Immature natural killer cell (primary cell): Measurements from ENCODE around the gene PTPRG. TPM values are rescaled to one million over a fixed set of nuclear protein-coding genes. Genes with fewer than 3 reads are reported as not detected.
"Not testable (repeated sequence)": the region's sequence is repeated elsewhere in the genome, so short reads cannot be mapped to it uniquely, and the experiment has no call there.

Experiments
- DNase-seq, 3 donors: peaks; one replicate each; pipeline ENCODE4 v3.0.0; 2022; ENCODE audit warnings: mixed read lengths in 1 of 3
- H3K27ac Mint-ChIP-seq, 6 donors: one replicate each; pipeline ENCODE4 v1.8.0; 2020; ENCODE audit warnings: mixed read lengths in 6 of 6, mild to moderate bottlenecking in 5 of 6, inconsistent platforms in 4 of 6, moderate library complexity in 3 of 6
- H3K27me3 Mint-ChIP-seq, 3 donors: one replicate each; pipeline ENCODE4 v1.8.0; 2020 to 2021; ENCODE audit warnings: low read depth in 3 of 3, mild to moderate bottlenecking in 3 of 3, mixed read lengths in 3 of 3, moderate library complexity in 3 of 3, inconsistent platforms in 1 of 3
- H3K36me3 Mint-ChIP-seq, 3 donors: one replicate each; pipeline ENCODE4 v1.8.0; 2020; ENCODE audit warnings: mixed read lengths in 3 of 3, inconsistent platforms in 2 of 3, mild to moderate bottlenecking in 2 of 3
- H3K4me1 Mint-ChIP-seq, 2 donors: one replicate each; pipeline ENCODE4 v1.8.0; 2020; ENCODE audit warnings: inconsistent platforms in 2 of 2, mild to moderate bottlenecking in 2 of 2, mixed read lengths in 2 of 2, moderate library complexity in 1 of 2
- H3K4me3 Mint-ChIP-seq, 5 donors: one replicate each; pipeline ENCODE4 v1.8.0; 2020; ENCODE audit warnings: mild to moderate bottlenecking in 5 of 5, mixed read lengths in 5 of 5, inconsistent platforms in 3 of 5, moderate library complexity in 3 of 5
- H3K9me3 Mint-ChIP-seq, 6 donors: one replicate each; pipeline ENCODE4 v1.8.0; 2020; ENCODE audit warnings: mild to moderate bottlenecking in 6 of 6, mixed read lengths in 6 of 6, inconsistent platforms in 4 of 6, moderate library complexity in 3 of 6
- polyA plus RNA-seq, 3 donors: library from polyadenylated mRNA; unstranded; fragments of 300-500 nt; fragmentation: Illumina TruSeq; gene quantifications; one replicate each; pipeline ENCODE4 v1.2.3, GENCODE V29; 2021

The PTPRG gene
- polyA plus RNA-seq, 3 donors from 2014 or later, result 0.13 TPM; not detected in 2

DNA sequence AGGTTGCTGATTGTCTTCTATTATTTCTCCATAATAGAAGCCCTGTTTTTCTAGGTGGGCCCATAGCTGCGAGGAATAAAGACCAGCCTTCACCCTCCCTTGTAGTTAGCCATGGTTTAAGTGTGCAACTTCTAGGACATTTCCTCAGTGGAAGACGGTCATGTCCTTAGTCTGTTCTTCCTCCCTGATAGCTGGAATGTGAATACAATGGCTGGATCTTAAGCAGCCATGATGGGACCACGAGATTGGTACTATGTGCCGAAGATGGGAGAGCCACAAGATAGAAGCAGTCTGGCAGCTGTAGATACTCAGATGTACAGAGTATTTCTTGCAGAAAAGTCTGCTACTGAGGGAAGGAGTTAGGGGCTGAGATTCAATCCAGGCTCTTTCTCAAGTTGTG is 152.9 kb downstream of the PTPRG start:
- Mint-ChIP-seq H3K4me3 (no peak overlapping the region), H3K9me3 (peaks cover 0 to 8% (median under 1%) of the 10 kb centered on the region in 6 donors)

GRCh38 chr3:61715886-61716527 is 154.6 kb downstream of the PTPRG start:
- H3K36me3 Mint-ChIP-seq, result no peaks in the 10 kb centered on the region
- DNase-seq, result no peak
- peaks cover 0 to 8% (median 2%) of the 10 kb centered on the region in 6 donors for H3K9me3 Mint-ChIP-seq
- no peak overlapping the region for H3K4me3 Mint-ChIP-seq
- peaks cover 0 to 1% (median 0%) of the 10 kb centered on the region in 3 donors for H3K27me3 Mint-ChIP-seq
- no peak overlapping the region for H3K27ac Mint-ChIP-seq
- no peaks in the 10 kb centered on the region for H3K4me1 Mint-ChIP-seq

More for the DNA sequence above, 152.9 kb downstream of the PTPRG start:
- Mint-ChIP-seq H3K27ac (no peak overlapping the region), H3K36me3 (no peaks in the 10 kb centered on the region), H3K4me1 (no peaks in the 10 kb centered on the region), H3K27me3 (peaks cover 0 to 3% (median 0%) of the 10 kb centered on the region in 3 donors)
- DNase-seq, result no peak

GRCh38 chr3:61716693-61717092 is 155.3 kb downstream of the PTPRG start:
- H3K9me3 Mint-ChIP-seq, H3K36me3 Mint-ChIP-seq, DNase-seq, H3K4me3 Mint-ChIP-seq, H3K27me3 Mint-ChIP-seq, H3K27ac Mint-ChIP-seq, H3K4me1 Mint-ChIP-seq: not testable (repeated sequence)

DNA sequence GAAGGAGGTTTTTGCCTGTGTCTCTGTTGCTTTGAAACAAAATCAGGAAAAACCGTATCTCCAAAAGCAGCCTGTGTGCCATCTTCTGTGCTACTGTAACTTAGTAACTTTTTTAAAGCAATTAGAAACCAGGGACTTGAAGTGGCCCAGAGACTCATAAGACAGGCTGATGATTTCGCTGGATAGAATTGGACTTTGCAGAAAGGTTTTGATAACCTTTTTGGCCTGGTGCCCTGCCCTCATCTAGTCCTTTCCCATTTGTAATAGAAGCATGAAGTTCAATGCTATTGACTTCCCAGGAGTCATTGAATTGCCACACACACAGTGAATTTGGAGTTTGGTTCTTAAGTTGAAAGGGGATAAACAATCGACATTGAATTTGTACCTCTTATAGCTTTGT is 157.2 kb downstream of the PTPRG start:
- no peak for DNase-seq

DNA sequence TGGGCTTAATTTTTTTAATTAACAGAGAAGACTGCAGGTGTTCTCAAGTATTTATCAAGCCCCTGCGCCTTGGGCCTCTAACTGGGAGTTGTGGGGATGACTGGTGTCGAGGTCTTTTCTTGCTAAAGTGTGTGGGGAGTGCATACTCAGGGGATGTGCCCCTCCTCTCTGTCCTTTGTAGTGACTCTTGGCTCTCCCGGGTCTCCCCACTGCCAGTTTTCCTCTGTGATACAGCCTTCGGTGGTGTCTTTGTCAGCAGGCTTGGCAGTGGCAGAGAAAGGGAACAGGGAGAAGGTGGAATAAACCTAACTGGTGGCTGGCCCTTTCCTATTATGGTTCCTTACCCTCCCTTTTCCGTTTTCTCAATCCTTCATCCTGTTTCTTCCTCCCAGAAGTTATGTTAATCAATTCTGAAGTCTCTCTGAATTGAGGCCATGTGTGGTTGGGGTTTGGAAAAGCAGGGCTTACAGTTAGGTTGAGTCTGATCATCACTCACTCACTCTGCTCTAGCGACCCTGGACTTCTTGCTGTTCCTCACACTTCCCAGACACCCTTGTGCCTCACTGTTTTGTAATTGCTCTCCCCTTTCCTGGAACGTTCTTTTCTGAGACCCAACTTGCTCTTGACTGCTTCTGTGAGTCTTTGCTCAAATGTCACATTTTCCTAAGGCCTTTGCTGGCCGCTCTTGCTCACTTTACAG is 158.1 kb downstream of the PTPRG start:
- H3K4me1 Mint-ChIP-seq, result no peaks in the 10 kb centered on the region
- H3K9me3 Mint-ChIP-seq, result peaks cover 0 to 9% (median 2%) of the 10 kb centered on the region in 6 donors
- no peaks in the 10 kb centered on the region for H3K36me3 Mint-ChIP-seq
- H3K4me3 Mint-ChIP-seq, result no peak overlapping the region
- DNase-seq, result no peak
- peaks cover 0 to 1% (median 0%) of the 10 kb centered on the region in 3 donors for H3K27me3 Mint-ChIP-seq
- no peak overlapping the region for H3K27ac Mint-ChIP-seq

More for the DNA sequence above, 157.2 kb downstream of the PTPRG start:
- H3K4me3 Mint-ChIP-seq, result no peak overlapping the region
- no peaks in the 10 kb centered on the region for H3K4me1 Mint-ChIP-seq
- H3K36me3 Mint-ChIP-seq, result no peaks in the 10 kb centered on the region
- no peak overlapping the region for H3K27ac Mint-ChIP-seq
- H3K9me3 Mint-ChIP-seq, result peaks cover 0 to 5% (median 2%) of the 10 kb centered on the region in 6 donors
- H3K27me3 Mint-ChIP-seq, result peaks cover 0 to 1% (median 0%) of the 10 kb centered on the region in 3 donors

DNA sequence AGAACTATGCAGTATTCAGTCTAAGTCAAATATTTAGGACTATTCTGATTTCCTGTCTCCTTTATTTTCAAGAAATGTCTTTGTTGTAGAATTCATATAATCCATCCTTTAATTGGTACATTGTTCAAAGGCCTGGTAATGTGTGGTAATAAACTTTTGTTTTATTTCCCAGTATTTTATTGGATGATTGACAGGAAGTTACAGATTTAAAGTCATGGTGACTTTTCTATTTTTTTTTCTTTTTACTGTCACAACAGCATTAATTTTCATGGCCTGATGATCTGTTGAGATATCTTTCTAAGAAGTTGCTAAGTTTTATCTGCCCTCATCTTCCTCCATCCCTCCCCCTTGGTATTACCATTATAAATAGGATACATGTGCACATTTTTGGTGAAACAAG is 161.7 kb downstream of the PTPRG start:
- Mint-ChIP-seq H3K4me1 (no peaks in the 10 kb centered on the region), H3K36me3 (no peaks in the 10 kb centered on the region), H3K4me3 (no peak overlapping the region), H3K9me3 (peaks cover 0 to 16% (median 2%) of the 10 kb centered on the region in 6 donors), H3K27me3 (no peaks in the 10 kb centered on the region), H3K27ac (no peak overlapping the region)
- DNase-seq, result no peak

DNA sequence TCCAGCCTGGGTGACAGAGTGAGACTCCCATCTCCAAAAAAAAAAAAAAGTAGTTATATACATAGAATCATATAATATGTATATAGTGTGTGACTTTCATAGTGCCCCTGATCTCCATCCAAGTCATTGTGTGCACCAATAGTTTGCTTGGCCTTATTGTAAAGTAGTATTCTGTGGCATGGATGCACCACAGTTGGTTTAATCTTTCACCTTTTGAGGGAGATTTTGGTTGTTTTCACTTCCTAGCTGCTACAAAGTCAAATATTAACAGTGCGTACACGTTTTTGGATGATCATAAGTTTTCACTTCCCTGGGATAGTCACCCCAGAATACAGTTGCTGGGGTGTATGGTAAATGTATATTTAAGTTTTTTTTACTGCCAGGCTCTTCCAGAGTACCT is 162.8 kb downstream of the PTPRG start:
- H3K27me3 Mint-ChIP-seq, result no peaks in the 10 kb centered on the region
- no peak overlapping the region for H3K27ac Mint-ChIP-seq
- no peak for DNase-seq
- no peaks in the 10 kb centered on the region for H3K4me1 Mint-ChIP-seq
- H3K36me3 Mint-ChIP-seq, result no peaks in the 10 kb centered on the region
- H3K4me3 Mint-ChIP-seq, result no peak overlapping the region
- peaks cover 0 to 16% (median 2%) of the 10 kb centered on the region in 6 donors for H3K9me3 Mint-ChIP-seq

DNA sequence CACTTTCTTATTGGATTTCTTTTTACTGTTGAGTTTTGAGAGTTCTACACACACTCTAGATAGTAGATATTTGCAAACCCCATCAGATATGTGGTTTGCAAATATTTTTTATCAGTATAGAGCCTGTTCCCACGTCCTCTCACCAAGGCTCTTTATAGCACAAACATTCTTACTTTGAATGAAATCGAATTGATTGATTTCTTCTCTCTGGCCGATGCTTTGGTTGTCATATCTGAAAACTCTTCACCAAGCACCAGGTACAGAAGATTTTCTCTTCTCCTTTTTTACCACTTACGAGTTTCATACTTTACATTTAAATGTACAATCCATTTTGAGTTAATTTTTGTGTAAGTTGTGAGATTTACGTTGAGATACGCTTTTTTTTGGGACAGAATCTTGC is 163.4 kb downstream of the PTPRG start:
- no peak for DNase-seq
- H3K9me3 Mint-ChIP-seq, result peaks cover 0 to 15% (median 2%) of the 10 kb centered on the region in 6 donors
- H3K27ac Mint-ChIP-seq, result no peak overlapping the region
- H3K27me3 Mint-ChIP-seq, result no peaks in the 10 kb centered on the region
- H3K4me3 Mint-ChIP-seq, result no peak overlapping the region
- H3K36me3 Mint-ChIP-seq, result no peaks in the 10 kb centered on the region
- H3K4me1 Mint-ChIP-seq, result no peaks in the 10 kb centered on the region

GRCh38 chr3:61725851-61726333 is 164.5 kb downstream of the PTPRG start:
- Mint-ChIP-seq H3K36me3 (no peaks in the 10 kb centered on the region), H3K27ac (no peak overlapping the region), H3K9me3 (peaks cover 0 to 15% (median under 1%) of the 10 kb centered on the region in 6 donors), H3K4me1 (no peaks in the 10 kb centered on the region), H3K4me3 (no peak overlapping the region), H3K27me3 (peaks cover 0 to 2% (median 0%) of the 10 kb centered on the region in 3 donors)
- no peak for DNase-seq

GRCh38 chr3:61727435-61727834 is 166.1 kb downstream of the PTPRG start:
- Mint-ChIP-seq H3K9me3 (peaks cover 0 to 11% (median under 1%) of the 10 kb centered on the region in 6 donors), H3K4me3 (no peak overlapping the region), H3K27ac (no peak overlapping the region), H3K4me1 (no peaks in the 10 kb centered on the region), H3K27me3 (peaks cover 0 to 2% (median 0%) of the 10 kb centered on the region in 3 donors), H3K36me3 (no peaks in the 10 kb centered on the region)
- DNase-seq, result no peak

GRCh38 chr3:61729038-61729634 is 167.8 kb downstream of the PTPRG start:
- Mint-ChIP-seq H3K36me3 (no peaks in the 10 kb centered on the region), H3K4me1 (no peaks in the 10 kb centered on the region), H3K9me3 (peaks cover 0 to 11% (median under 1%) of the 10 kb centered on the region in 6 donors), H3K27ac (no peak overlapping the region), H3K4me3 (no peak overlapping the region), H3K27me3 (peaks cover 0 to 2% (median 0%) of the 10 kb centered on the region in 3 donors)
- no peak for DNase-seq

DNA sequence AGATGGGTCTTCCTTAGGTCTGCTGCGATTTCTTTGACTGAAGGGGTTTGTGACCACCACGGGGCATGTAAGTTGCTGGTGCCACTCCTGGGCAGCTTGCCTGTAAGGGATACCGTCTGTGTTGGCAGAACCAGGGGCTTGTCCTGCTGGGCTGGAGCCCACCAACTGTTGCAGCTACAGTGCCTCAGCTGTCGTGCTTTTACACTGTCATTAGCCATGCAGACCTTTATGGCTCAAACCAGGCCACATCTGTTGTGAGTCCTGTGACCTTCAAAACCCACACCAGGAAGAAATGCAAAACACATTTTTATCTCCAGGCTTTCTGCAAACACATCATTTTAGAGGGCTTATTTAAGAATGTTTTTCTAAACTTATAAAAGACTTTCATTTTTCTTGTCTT is 168.7 kb downstream of the PTPRG start:
- no peaks in the 10 kb centered on the region for H3K4me1 Mint-ChIP-seq
- H3K36me3 Mint-ChIP-seq, result no peaks in the 10 kb centered on the region
- H3K27me3 Mint-ChIP-seq, result peaks cover 0 to 2% (median 0%) of the 10 kb centered on the region in 3 donors
- H3K9me3 Mint-ChIP-seq, result peaks cover 0 to 11% (median under 1%) of the 10 kb centered on the region in 6 donors
- DNase-seq, result no peak
- no peak overlapping the region for H3K27ac Mint-ChIP-seq
- H3K4me3 Mint-ChIP-seq, result no peak overlapping the region

GRCh38 chr3:61730577-61731231 is 169.3 kb downstream of the PTPRG start:
- DNase-seq, result no peak
- Mint-ChIP-seq H3K36me3 (no peaks in the 10 kb centered on the region), H3K4me1 (no peaks in the 10 kb centered on the region), H3K4me3 (no peak overlapping the region), H3K9me3 (peaks cover 0 to 6% (median under 1%) of the 10 kb centered on the region in 6 donors), H3K27me3 (peaks cover 0 to 2% (median 0%) of the 10 kb centered on the region in 3 donors), H3K27ac (no peak overlapping the region)
